HS-27A (cell line): Measurements from ENCODE around the gene OSBPL9.
"Not testable (repeated sequence)": the region's sequence is repeated elsewhere in the genome, so short reads cannot be mapped to it uniquely, and the experiment has no call there.

Source experiments
- DNase-seq: peaks from one replicate; pipeline ENCODE4 v3.0.0-alpha.2; 2012; ENCODE audit warnings: low read depth, missing footprints

Gene OSBPL9

DNA sequence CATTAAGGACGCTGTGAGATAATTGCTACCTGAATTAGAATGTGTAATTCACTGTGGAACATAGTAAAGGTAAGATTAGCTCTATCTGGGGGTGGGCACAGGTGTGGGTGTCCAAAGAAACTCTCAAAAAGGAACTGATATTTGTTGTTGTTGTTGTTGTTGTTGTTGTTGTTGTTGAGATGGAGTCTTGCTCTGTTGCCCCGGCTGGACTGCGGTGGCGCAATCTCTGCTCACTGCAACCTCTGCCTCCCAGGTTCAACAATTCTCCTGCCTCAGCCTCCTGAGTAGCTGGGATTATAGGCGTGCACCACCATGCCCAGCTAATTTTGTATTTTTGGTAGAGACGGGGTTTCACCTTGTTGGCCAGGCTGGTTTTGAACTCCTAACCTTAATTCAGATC lies 6.8 kb upstream of the OSBPL9 start:
- DNase-seq, result not testable (repeated sequence)

DNA sequence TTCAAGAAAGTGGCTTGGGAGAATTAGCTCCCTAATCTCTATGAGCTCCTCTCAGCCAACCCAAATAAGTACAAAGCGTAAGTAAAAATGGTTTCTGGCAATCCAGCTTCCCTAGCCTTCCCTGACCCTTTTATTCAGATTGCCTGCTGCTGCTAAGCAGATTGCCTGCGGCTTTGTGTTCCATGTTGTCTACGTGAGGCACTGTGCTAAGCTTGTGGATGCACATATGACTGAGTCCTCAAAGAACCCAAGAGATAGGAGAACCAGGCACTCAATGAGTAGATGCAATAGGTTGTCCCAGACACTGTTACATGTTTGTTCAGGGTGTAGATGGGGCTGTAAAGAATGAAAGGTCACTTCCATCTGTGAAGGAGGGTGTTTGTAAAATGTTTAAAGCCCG lies 6.3 kb upstream of the OSBPL9 start:
- no peak for DNase-seq

DNA sequence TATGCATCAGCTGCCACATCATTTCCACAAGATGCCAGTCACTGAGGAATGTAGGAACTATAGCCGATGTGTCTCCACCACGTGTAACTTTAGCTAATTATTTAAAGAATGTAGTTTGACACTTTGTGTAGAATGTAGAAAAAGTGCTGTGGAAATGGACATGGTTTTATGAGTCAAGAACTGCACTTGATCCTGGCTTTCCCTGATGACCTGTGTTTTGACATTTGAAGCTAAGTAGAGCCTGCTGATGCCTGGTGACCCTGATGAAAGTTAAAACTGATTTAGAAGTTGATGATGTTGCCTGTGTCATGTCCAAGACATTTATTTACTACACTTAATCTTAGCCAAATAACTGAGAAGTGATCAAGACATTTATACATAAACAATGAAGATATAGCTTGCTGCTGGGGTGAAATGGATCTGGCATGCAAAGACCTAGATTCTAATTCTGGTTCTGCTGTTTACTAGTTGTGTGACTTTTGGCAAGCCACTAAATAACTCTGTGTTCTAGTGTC lies 4.4 kb upstream of the OSBPL9 start:
- DNase-seq, result peak; percentile 47

DNA sequence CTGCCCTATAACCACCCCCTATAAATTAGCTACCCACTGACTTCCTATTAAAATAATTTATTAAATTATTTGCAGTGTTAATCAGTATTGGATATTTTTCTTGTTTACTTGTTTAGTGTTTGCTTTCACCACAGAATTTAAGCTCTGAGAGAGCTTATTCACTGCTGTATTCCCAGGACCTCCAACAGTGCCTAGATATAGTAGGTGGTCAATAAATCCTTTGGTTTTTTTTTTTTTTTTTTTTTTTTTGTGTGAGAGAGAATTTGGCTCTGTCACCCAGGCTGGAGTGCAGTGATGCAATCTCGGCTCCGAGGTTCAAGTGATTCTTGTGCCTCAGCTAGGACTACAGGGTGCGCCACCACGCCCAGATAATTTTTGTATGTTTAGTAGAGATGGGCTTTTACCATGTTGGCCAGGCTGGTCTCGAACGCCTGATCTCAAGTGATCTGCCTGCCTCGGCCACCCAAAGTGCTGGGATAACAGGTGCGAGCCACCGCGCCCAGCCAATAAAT lies 1.1 kb upstream of the OSBPL9 start:
- no peak for DNase-seq

DNA sequence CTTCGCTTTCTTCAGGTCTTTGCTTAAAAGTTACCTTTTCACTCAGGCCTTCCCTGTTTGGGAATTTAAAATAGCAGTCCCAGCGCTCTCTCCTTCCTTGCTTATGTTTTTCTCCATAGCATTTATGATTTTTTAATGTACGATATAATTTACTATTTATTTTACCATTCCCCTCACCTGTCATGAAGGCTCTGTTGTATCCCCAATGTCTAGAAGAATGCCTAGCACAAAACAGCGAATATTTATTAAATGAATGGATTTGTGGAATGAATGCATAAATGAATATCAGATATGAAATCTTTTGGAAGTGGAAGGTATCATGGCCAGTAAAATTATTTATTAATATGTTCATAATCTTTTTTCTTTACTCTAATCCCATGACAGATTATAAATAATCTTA lies 402 bp upstream of the OSBPL9 start:
- DNase-seq, result no peak

DNA sequence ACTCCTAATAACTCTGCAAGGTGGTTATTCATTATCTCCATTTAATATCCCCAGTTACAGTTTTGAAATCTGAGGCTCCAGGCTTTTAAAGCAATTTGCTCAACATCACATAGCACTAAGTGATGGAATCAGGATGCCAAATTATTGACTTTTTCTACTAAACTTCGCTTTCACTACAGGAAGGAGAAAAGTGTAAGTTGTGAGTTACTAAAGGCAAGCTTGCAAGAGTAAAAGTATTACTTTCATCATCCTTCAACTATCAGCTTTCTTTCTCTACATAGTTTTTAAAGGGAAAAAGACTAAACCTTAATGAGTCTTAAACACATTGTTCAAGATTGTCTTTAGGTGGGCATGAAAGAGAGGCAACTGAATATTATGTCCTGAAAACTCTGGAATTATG lies 1.8 kb downstream of the OSBPL9 start:
- DNase-seq, result no peak

DNA sequence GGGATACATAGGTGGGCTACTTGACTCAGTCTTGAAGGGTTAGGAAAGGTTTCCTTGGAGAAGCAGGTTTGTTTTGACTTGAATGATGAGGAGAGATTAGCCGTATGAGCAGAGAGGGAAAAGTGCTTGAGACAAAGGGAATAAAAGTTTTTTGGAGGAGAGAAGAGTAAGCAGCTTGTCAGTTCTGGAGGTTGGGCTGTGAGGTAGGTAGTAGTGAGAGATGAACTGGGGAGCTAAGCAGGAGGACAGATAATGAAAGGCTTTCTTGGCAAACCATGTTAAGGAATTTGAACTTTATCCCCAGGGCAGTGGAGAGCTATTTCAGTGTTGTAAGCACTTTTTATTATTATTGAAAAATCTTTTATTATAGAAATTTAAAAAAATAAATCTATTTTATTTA lies 3.6 kb downstream of the OSBPL9 start:
- DNase-seq, result no peak

DNA sequence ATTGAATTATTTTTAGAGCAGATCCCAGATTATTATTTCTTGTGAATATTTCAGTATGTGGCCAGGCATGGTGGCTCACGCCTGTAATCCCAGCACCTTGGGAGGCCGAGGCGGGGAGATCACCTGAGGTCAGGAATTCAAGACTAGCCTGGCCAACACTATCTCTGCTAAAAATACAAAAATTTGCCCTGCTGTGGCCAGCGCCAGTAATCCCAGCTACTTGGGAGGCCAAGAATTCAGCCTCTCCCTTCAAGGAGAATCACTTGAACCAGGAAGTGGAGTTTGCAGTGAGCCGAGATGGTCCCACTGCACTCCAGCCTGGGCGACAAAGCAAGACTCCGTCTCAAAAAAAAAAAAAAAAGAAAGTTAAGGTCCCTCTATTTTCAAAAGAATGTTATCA lies 4.3 kb downstream of the OSBPL9 start:
- DNase-seq, result no peak

DNA sequence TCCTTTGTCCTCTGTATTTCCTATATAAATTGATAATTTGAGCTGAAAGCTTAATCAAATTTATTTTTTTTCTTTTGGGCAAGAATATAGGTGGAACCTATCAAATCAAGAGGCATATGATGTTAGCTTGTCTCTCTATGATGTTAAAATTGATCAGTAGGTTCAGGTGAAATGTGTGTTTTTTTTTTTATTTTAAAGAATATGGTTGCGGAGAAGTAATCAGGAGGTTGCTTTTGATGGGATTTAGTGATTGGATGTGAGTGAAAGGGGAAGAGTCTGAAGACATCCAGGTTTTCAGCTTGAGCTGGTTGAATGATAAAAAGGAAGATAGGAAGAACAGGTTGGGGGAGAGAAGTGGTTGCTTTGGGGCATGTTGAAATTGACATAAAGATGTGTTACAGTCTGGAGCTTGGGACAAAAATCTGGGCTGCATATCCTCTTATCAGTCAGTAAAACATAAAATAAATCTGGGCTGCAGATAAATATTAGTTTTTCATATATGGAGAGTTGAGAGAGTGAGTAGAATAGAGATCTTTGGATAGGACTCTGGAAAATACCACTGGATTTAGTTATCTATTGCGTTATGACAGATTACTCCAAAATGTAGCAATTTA lies 5.1 kb downstream of the OSBPL9 start:
- no peak for DNase-seq

DNA sequence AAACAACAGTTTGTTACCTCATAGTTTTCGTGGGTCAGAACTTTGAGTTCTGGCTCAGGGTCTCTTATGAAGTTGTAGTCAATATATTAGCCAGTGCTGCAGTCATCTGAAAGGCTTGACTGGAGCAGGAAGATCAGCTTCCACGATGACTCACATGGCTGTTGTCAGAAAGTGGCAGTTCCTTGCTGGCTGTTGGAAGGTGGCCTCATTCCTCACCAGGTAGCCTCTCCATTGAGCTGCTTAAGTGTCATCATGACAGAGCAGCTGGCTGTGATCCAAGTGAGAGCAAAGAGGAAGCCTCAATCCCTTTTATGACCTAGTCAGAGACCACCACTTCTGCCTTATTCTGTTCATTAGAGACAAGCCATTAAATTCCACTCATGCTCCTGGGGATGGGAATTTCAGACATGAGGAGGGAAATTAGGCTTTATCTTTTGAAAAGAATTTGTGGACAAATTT lies 5.6 kb downstream of the OSBPL9 start:
- no peak for DNase-seq

DNA sequence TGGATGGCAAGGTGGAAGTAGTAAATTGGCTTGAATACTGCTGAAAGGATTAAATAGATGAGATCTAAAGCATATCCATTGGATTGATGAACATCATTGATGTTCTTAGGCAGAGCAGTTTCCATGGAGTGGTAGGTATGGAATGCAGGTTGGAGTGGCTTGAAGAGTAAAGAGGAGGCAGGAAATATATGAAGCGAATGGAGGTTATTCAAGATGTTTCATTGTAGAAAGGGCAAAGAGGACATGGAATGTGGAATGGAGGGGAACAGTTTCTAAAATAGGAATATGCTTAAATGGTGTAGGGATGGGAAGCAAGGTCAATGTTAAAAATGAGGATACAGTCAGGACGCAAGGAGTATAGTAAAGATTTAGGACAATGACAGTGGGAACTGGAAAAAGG lies 6.1 kb downstream of the OSBPL9 start:
- DNase-seq, result no peak

DNA sequence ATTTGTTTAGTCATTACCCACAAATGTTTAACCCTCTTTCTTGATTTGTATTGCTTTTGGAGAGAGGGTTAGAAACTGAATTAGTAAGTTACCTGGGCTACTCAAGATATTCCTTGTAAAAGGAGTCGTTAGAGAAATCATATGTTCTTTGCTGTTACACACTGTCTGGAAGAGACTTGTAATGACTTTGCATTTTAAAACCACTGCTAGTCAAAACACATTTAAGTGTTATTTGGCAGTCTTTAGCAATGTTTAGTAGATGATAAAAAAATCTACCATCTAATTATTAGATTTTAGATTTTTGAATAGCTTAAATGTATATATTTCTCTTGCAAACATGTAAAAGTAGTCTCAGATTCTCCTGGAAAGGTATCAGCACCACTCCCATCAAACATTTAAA lies 6.6 kb downstream of the OSBPL9 start:
- DNase-seq, result no peak

DNA sequence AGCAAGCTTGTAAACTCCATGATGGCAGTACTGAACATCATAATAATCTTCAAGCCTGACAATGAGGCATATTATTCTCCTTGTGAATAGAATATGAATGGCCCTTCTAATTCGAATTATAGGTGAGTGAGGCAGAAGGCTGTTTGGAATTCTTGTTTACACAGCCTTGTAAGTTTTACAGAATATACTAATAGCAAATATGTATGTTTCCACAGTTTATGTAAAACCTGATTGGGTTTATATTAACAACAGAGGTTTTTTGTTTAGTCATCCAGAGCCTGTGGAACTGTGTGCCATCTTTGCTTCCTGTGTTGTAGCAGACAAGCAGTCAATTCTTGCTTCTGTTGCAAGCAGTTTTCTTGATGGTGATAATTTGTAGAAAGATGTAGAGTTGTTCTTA lies 8.0 kb downstream of the OSBPL9 start:
- DNase-seq, result no peak

DNA sequence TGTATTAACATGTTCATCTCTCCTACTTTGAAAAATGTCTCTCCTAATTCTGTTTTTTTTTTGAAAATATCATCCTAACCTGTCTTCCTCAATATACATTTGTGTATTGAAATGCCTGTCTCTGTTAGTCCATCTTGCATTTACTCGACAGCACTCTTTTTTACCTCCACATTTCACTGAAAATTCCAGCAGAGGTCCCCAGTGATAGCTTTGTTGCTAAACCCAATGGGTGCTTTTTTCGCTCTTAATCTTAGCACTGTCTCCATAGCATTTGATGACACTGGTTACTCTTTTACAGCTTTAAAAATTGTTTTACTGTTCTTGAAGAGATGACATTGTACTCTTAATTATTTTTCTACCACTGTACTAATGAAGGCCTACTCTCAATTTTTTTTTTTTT lies 10.8 kb downstream of the OSBPL9 start:
- no peak for DNase-seq

DNA sequence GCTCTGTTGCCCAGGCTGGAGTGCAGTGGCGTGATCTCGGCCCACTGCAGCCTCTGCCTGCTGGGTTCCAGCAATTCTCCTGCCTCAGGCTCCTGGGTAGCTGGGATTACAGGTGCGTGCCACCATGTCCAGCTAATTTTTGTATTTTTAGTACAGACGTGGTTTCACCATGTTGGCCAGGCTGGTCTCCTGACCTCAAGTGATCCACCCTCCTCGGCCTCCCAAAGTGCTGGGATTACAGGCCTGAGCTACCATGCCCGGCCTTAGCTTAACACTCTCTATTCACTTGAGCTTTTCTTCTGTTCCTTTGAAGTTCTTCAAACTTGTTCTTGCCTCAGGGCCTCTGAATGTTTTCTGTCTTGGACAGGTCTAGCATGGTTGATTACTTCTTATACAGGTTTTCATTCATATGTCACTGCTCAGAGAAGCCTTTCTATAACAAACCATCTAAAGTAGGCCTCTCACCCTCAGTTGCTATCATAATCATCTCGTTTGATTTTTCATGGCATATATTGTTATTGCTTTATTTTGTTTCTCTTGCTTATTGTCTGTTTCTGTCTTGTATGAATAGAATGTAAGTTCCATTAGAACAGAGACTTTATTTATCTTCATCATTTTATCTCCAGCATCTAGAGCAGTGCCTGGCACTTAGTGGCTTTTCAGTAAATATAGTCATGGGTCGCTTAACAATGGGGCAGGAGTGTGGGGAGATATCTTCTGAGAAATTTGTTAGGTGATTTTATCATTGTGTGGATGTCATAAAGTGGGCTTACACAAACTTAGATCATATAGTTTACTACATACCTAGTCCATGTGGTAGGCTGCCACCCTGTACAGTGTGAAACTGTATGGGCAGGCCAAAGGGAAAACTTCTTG lies 12.1 kb downstream of the OSBPL9 start:
- DNase-seq, result no peak

DNA sequence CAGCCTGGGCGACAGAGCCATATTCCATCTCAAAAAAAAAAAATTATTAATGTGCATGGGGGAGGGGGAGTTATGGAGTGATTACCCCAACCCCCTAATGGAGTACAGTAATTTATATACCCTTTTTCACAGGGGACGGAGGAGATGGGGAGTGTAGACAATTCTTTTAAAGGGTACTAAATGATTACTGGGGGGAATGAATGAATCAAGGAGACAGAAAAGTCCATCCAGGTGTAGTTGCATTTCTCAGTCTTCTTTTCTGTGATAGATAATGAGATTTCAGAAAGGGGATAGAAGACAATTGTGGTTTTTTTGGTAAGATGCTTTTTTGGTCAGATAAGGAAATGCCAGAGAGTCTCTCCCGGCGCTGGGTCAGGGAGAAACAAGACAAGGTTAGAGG lies 13.0 kb downstream of the OSBPL9 start:
- no peak for DNase-seq

DNA sequence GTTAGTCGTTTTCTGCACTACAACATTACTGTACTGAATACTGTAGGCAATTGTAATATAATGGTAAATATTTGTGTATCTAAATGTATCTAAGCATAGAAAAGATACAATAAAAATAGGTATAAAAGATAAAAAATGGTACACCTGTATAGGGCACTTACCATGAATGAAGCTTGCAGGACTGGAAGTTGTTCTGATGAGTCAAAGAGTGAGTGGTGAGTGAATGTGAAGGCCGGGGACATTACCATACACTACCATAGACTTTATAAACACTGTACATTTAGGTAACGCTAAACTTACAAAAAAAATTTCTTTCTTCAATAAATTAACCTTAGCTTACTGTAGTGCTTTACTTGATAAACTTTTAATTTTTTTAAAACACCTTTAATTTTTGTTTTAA lies 13.5 kb downstream of the OSBPL9 start:
- DNase-seq, result no peak

DNA sequence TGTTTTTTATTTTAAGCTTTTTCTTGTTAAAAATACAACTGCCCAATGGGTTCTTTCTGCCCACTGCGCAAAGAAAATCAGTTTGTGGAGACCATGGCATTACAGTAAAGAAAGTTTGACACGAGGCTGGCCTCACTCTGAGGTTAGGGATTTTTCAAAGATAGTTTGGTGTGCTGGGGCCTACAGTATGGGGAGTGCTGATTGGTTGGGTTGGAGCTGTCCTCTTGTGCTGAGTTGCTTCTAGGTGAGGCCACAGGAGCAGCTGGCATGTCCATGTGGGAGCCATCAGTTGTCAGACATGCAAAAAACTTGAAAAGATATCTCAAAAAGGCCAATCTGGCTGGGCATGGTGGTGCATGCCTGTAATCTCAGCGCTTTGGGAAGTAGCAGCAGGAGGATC lies 14.0 kb downstream of the OSBPL9 start:
- DNase-seq, result no peak

DNA sequence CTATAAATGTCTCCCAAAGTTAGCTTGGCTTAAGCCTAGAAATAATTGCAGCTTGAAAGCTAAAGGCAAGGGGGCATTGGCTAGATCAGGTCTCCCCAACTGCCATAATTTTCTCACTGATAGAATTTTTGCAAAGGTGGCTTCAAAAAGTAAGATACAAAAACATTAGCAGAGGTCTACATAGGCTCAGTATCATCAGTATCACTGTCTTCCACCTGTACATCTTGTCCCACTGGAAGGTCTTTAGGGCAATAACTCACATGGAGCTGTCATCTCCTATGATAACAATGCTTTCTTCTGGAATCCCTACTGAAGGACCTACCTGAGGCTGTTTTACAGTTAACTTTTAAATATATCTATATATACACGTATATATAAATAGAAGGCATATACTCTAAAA lies 14.9 kb downstream of the OSBPL9 start:
- no peak for DNase-seq

DNA sequence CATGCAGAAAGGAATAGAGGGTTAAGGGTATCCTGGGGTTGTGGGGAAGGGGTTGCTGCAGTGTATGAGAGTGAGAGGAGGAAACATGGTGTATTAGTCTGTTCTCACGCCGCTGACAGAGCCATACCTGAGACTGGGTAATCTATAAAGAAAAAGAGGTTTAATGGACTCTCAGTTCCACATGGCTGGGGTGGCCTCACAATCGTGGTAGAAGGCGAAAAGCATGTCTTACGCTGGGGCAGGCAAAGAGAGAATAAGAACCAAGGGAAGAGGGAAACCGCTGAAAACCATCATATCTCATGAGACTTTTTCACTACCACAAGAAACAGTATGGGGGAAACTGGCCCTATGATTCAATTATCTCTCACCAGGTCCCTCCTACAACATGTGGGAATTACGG lies 17.7 kb downstream of the OSBPL9 start:
- DNase-seq, result no peak

DNA sequence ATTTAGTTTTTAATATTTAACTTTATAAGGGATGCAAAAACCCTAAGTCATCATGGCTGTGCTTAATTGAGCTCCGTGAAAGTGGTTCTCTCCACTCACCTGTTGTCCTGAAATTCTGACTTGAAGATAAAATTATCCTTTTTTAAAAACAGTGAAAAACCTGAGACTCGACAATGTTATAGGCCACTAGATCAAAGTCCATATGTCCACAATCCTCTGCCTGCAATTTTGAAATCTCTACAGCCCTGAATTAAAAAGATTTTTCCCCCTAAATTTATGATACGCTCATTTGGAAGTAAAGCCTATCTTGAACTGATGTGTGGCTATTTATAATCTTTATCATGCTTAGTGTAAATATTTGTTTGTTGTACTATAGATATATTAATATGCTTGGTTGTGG lies 18.7 kb downstream of the OSBPL9 start:
- DNase-seq, result no peak

DNA sequence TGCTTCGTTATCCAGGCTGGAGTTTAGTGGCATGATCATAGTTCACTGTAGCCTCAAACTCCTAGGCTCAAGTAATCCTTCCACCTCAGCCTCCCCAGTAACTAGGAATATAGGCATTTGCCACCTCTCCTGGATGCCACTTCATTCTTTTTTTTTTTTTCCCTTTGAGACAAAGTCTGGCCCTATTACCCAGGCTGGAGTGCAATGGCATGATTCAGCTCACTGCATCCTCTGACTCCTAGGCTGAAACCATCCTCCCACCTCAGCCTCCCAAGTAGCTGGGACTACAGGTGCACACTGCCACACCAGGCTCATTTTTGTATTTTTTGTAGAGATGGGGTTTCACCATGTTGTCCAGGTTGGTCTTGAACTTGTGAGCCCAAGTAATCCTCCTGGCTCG lies 19.3 kb downstream of the OSBPL9 start:
- DNase-seq, result no peak

DNA sequence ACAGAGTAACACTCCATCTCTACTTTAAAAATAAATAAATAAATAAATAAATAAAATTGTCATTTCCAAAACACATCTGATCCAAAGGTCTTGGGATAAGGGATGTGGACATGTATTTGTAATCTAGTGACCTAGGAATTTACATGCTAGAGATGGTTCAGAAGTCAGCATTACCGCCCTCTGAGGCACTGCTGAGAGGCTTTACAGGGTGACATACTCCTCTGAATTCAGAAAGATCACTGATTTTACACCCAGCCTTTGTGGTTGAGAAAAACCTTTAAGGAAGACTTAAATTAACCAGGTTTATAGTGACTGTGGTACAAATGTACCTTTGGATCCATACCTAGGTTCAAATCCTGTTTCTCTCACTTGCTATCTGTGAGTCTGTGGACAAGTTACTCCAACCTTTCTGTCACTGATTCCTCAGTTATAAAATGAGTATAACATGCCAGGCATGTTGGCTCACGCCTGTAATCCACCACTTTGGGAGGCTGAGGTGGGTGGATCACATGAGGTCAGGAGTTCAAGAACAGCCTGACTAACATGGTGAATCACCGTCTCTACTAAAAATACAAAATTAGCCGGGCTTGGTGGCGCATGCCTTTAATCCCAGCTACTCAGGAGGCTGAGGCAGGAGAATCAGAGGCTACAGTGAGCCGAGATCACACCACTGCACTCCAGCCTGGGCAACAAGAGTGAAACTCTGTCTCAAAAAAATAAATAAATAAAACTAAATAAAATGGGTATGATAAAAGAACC lies 20.1 kb downstream of the OSBPL9 start:
- DNase-seq, result no peak
